NCI-H2107 (cell line): ENCODE results near the gene TMCO4.

Experiments used
- DNase-seq: peaks from one replicate; lab custom pipeline; 2025; lab: John Stamatoyannopoulos, UW

TMCO4 gene

DNA sequence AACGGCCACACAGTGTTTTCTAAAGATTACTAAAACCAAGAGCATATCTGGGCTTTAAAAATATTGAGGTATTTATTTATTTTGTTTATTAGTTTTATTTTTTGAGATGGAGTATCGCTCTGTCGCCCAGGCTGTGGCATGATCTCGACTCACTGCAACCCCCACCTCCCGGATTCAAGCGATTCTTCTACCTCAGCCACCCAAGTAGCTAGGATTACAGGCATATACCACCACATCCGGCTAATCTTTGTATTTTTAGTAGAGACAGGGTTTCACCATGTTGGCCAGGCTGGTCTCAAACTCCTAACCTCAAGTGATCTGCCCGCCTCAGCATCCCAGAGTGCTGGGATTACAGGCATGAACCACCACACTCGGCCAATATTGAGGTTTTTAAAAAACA is 23.9 kb downstream of the TMCO4 start:
- no peak for DNase-seq

DNA sequence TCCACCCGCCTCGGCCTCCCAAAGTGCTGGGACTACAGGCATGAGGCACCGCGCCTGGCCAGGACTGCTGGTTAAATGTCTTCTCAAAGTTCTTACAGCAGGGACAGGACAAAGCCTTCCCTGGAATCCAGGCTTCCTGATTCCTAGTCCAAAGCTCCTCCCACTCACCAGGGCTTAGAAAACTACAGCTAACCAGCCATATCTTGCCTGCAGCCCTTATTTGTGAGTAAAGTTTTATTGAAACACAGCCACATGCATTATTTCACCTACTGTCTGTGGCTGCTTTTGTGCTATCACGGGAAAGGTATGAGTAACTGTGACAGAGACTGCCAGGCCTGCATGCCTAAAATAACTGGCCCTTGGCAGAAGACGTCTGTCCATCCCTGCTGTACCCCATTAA is 24.4 kb downstream of the TMCO4 start:
- no peak for DNase-seq

- no peak for DNase-seq
Measured at GRCh38 chr1:19774180-19774785, 25.4 kb downstream of the TMCO4 start.

DNA sequence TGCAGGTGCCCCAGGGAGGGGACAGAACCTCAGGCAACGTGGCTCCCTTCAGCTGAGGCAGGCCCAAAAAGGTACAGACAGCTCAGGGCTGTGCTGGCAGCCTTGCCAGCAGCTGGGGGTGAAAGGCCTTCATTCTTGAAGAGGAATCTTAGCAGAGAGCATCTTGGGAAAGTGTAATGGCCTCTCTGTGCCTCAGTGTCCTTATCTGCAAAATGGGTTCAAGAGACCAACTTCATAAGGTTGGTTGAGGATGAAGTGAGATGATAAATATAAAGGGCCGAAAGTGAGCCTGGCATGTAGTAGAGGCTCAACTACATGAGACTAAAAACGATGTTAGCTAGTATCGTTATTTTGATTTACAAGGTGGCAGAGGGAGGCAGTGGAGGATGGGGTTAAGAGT is 26.2 kb downstream of the TMCO4 start:
- DNase-seq, result no peak

DNA sequence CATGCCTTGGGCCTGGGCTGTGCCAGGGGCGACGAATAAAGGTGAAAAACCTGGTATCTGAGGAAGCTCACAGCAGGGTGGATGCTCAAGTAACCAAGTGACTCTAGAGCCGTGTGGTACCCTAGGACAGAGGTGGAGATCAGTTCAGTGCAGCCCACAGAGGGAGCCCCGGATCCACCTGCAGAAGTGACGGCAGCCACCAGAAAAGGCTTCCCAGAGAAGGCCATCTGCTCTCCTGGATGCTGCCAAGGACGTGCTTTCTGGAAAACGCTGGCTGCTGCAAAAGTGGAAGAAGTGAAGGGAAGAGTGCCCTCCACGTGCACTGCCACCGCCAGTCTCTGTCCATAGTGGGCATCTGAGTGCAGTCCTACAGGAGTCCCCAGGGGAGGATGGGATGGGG is 27.7 kb downstream of the TMCO4 start:
- DNase-seq, result peak; percentile 15

- DNase-seq, result no peak
Measured at GRCh38 chr1:19771350-19771749, 28.4 kb downstream of the TMCO4 start.

- DNase-seq, result no peak
Measured at GRCh38 chr1:19770436-19771190, 29.1 kb downstream of the TMCO4 start.

GRCh38 chr1:19769211-19769932 is 30.3 kb downstream of the TMCO4 start:
- no peak for DNase-seq

- DNase-seq, result no peak
Measured at GRCh38 chr1:19768353-19769210, 31.1 kb downstream of the TMCO4 start.

GRCh38 chr1:19765623-19766022 is 34.1 kb downstream of the TMCO4 start:
- DNase-seq, result no peak

DNA sequence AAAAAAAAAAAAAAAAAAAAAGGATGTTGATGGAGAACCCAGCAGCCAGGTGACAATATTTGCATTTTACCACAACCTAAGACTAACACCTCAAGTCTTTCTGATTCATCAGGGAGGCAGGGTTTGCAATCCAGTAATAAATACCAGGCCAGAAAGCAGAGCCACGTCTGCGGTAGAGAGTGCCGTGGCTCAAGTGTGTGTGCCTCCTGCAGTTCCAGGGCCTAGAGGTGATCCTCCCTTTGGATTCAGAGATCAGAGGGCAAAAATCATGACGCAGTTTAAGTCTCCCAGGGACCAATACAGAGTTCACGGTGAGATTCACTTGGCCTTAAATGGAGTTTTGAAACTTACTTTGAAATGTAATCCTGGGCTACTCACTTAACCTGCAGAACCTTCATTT is 34.9 kb downstream of the TMCO4 start:
- DNase-seq, result no peak

- DNase-seq, result no peak
Measured at GRCh38 chr1:19762175-19762779, 37.4 kb downstream of the TMCO4 start.

- no peak for DNase-seq
Measured at GRCh38 chr1:19759740-19760089, 40.0 kb downstream of the TMCO4 start.

DNA sequence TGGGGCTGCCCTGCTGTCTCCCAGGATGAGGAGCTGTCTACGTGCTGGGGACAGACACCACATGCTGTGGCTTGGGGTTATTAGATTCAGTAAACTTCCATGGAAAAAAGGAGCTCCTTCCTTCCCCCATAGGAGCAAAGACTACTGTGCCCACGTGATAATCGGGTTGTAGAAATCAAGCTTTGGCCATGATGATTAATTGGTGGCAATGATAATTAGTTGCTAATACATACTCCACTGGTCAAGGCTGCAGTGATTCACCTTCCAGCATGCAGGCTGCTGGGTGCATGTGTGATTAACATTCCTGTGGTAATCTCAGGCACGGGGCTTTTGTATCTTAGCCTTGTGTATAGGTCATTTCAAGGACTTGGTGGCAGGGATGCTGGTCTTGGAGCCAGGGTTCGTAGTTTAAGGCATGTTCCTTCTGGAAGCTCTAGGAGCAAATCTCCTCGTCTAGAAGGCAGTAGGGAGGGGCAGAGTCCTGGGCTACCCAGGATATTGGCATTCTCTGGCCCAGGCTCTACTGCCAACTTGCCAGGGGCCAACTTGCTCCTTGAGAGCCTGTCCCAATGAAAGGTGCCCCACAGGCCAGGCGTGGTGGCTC is 41.4 kb downstream of the TMCO4 start:
- DNase-seq, result no peak

DNA sequence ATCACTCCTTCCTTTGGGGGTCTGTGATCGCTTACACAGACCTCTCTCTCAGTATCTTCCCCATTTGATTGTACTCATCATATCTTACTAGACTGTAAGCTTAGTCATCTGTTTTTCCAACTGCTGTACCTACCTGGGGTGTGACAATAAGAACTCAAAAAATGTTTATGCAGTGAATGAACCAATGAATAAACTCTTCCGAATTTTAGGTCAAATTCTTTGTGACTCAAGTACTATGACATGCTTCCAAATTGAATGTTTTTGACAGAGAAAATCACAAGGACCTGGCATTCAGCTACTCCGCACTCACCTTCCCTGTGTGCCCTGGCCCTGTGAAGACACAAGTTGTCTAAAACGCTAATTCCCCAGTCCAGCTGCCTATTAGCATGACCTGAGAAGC is 42.1 kb downstream of the TMCO4 start:
- DNase-seq, result no peak

DNA sequence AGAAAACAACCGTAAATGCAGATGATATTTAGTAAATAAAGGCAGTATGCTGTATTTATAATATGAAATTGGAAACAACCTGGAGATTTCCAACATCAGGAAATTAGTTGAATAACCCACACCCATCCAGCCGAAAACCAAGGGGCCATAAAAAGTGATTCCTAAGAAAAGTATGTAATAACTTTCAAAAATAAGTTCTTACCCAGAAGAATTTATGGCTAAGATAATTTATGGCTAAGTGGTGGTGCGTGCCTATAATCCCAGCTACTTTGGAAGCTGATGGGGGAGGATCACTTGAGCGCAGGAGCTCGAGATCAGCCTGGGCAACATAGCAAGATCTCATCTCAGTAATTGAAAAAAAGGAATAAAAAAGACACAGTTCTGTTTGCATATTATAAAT is 43.2 kb downstream of the TMCO4 start:
- DNase-seq, result no peak

DNA sequence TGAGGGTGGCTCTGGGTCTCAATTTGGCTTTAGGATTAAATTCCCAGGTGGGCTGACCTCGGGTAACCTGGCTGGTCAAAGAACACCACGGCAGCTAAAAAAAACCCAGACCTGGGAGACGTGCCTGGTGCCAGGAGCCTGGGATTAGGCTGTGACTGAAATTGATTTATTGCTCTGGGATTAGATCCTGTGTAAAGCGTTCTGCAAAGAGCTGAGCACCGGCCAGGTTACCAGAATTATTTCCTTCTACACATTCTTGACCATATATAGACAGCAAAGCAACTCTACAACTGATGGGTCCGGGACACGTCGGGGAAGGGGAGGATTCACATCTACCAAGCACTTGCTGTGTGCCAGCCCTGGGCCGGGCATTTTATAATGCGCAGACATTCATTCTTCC is 45.2 kb downstream of the TMCO4 start:
- DNase-seq, result no peak

GRCh38 chr1:19752083-19752696 is 47.5 kb downstream of the TMCO4 start:
- no peak for DNase-seq

DNA sequence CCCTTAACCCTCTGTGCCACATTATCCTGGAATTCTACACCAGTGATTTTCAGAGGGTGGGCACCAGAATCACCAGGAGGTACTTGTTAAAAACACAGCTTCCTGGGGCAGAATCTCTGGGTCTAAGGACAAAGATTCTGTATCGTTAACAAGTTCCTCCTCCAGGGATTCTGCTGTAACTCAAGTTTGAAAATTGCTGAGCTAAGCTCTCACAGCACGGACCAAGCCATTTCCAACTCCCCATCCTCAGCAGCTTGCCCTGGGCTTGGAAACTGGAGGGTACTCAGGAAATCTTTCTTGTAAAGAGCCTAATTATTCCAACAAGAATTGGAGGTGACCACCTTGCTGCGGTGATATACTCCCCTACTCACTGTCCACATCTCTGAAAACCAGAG is 48.8 kb downstream of the TMCO4 start:
- DNase-seq, result no peak

- DNase-seq, result no peak
Measured at GRCh38 chr1:19750101-19750881, 49.4 kb downstream of the TMCO4 start.
